HCT116 (cell line): Measurements from ENCODE around the gene MBP. TPM values are rescaled to one million over a fixed set of nuclear protein-coding genes. Genes with fewer than 3 reads are reported as not detected.

Source experiments
- ATAC-seq: fragments of 200-7000 bp; cut with Tn5 transposase; 2 replicates; pipeline ENCODE4 v1.9.1; 2020; ENCODE audit warnings: mild to moderate bottlenecking, moderate library complexity
- BruUV-seq: library from RNA; stranded (reverse); fragments of 400-500 nt; replicated peaks from 2 replicates; lab custom pipeline; 2021; lab: Mats Ljungman, UMichigan
- CTCF ChIA-PET: fragments of 300-600 bp; sonication (Branson Sonifier 250); formaldehyde crosslinking; loops from one replicate; lab custom pipeline; 2021; ENCODE audit warnings: antibody characterized with exemption; lab: Charles Lee
- POLR2A ChIA-PET: fragments of 300-600, 350-600 bp; sonication (Branson Sonifier 250); formaldehyde crosslinking; loops from one replicate; lab custom pipeline; 2021; ENCODE audit warnings: antibody characterized with exemption; lab: Charles Lee
- RAD21 ChIA-PET, 2 experiments: fragments of 300-600 bp; sonication (Branson Sonifier 250); formaldehyde crosslinking; loops; one replicate each; lab custom pipeline; 2023; ENCODE audit warnings: low total read pairs in 2 of 2; ENCODE audit not compliant: uncharacterized antibody in 2 of 2, unreplicated experiment in 2 of 2, low non-redundant PET in 1 of 2; lab: Charles Lee
- DNase-seq: peaks from one replicate; pipeline ENCODE4 v3.0.0-alpha.2; 2010; ENCODE audit warnings: low read depth, low spot score
- H2AFZ ChIP-seq: fragments of 200-600 bp; shearing (Covaris generic), sonication (generic); 2 replicates; pipeline ENCODE4 v1.6.1; 2017; ENCODE audit warnings: low read depth, mixed run types, mixed read lengths, antibody characterized with exemption, low read length; ENCODE audit not compliant: poor library complexity, severe bottlenecking
- H3K27ac ChIP-seq: 2 replicates; pipeline ENCODE4 v1.5.1; 2012; ENCODE audit warnings: low read depth, low read length
- H3K27me3 ChIP-seq: fragments of 200-600 bp; sonication (generic); 2 replicates; pipeline ENCODE4 v1.6.1; 2016; ENCODE audit warnings: mixed run types, low read length, mixed read lengths; ENCODE audit not compliant: insufficient read depth
- H3K36me3 ChIP-seq, 2 experiments: fragments of 200-500 bp in 1 of 2; fragments of 200-600 bp in 1 of 2; sonication (Bioruptor generic) in 1 of 2; sonication (generic) in 1 of 2; 2 replicates each; pipeline versions ENCODE4 v1.5.1 to v1.6.1; 2014 to 2016; ENCODE audit warnings: low read length in 2 of 2, inconsistent platforms in 1 of 2, mixed read lengths in 1 of 2, mixed run types in 1 of 2; ENCODE audit not compliant: insufficient read depth in 2 of 2, control insufficient read depth in 1 of 2
- H3K4me1 ChIP-seq, 2 experiments: fragments of 200-600 bp in 1 of 2; sonication (generic) in 1 of 2; 2 replicates each; pipeline versions ENCODE4 v1.5.1 to v1.6.1; 2012 to 2017; ENCODE audit warnings: low read length in 2 of 2, inconsistent platforms in 1 of 2, mild to moderate bottlenecking in 1 of 2, mixed read lengths in 1 of 2, mixed run types in 1 of 2, moderate library complexity in 1 of 2; ENCODE audit not compliant: insufficient read depth in 2 of 2, control insufficient read depth in 1 of 2
- H3K4me2 ChIP-seq: fragments of 200-600 bp; sonication (generic); 2 replicates; pipeline ENCODE4 v1.6.1; 2017; ENCODE audit warnings: mixed run types, low read length, mixed read lengths
- H3K4me3 ChIP-seq, 2 experiments: fragments of 200-600 bp in 1 of 2; sonication (generic) in 1 of 2; replicated peaks in 1 of 2; 2 replicates each; pipeline ENCODE4 v1.5.1; 2011 to 2016; ENCODE audit warnings: low read length in 2 of 2, control low read depth in 1 of 2, low read depth in 1 of 2, mild to moderate bottlenecking in 1 of 2, mixed read lengths in 1 of 2, mixed run types in 1 of 2
- H3K79me2 ChIP-seq: fragments of 200-600 bp; sonication (generic); 2 replicates; pipeline ENCODE4 v1.6.1; 2017; ENCODE audit warnings: mild to moderate bottlenecking, mixed run types, low read length, moderate library complexity, mixed read lengths; ENCODE audit not compliant: insufficient read depth
- H3K9ac ChIP-seq: fragments of 200-600 bp; sonication (generic); 2 replicates; pipeline ENCODE4 v1.6.1; 2016; ENCODE audit warnings: low read length, mixed read lengths
- H3K9me2 ChIP-seq: fragments of 200-600 bp; sonication (generic), shearing (Covaris generic); 2 replicates; pipeline ENCODE4 v1.6.1; 2017; ENCODE audit warnings: mixed run types, mild to moderate bottlenecking, moderate library complexity; ENCODE audit not compliant: insufficient read depth
- H3K9me3 ChIP-seq, 2 experiments: fragments of 200-500 bp in 1 of 2; fragments of 200-600 bp in 1 of 2; sonication (Bioruptor generic) in 1 of 2; sonication (generic) in 1 of 2; 2 replicates each; pipeline ENCODE4 v1.6.1; 2014 to 2017; ENCODE audit warnings: low read length in 2 of 2, mixed read lengths in 2 of 2, inconsistent platforms in 1 of 2, low read depth in 1 of 2, mild to moderate bottlenecking in 1 of 2, mixed run types in 1 of 2, moderate library complexity in 1 of 2; ENCODE audit not compliant: control insufficient read depth in 1 of 2, insufficient read depth in 1 of 2
- H4K20me1 ChIP-seq: fragments of 200-600 bp; sonication (generic), shearing (Covaris generic); 2 replicates; pipeline ENCODE4 v1.6.1; 2017; ENCODE audit warnings: mixed run types, mild to moderate bottlenecking, moderate library complexity; ENCODE audit not compliant: insufficient read depth
- CBX3 ChIP-seq: IDR thresholded peaks from 2 replicates; pipeline ENCODE4 v1.6.1; 2012; ENCODE audit warnings: low read depth
- ELF1 ChIP-seq: IDR thresholded peaks from 2 replicates; pipeline ENCODE4 v1.6.1; 2012; ENCODE audit warnings: low read depth, borderline replicate concordance
- EZH2 ChIP-seq: fragments of 200-600 bp; sonication (generic); IDR thresholded peaks from 2 replicates; pipeline ENCODE4 v1.6.1; 2017; ENCODE audit warnings: antibody characterized with exemption, mixed run types
- EZH2phosphoT487 ChIP-seq: fragments of 200-600 bp; IDR thresholded peaks from 2 replicates; pipeline ENCODE4 v1.6.1; 2018; ENCODE audit warnings: antibody characterized with exemption, borderline replicate concordance
- FOSL1 ChIP-seq: IDR thresholded peaks from 2 replicates; pipeline ENCODE4 v1.6.1; 2012; ENCODE audit warnings: low read depth
- POLR2AphosphoS5 ChIP-seq: IDR thresholded peaks from 2 replicates; pipeline ENCODE4 v1.6.1; 2011; ENCODE audit warnings: mild to moderate bottlenecking, low read depth, low read length, moderate library complexity
- RAD21 ChIP-seq: IDR thresholded peaks from 2 replicates; pipeline ENCODE4 v1.6.1; 2012; ENCODE audit warnings: low read depth, mild to moderate bottlenecking
- TCF7L2 ChIP-seq: IDR thresholded peaks from 2 replicates; pipeline ENCODE4 v1.7.0; 2011; ENCODE audit warnings: borderline replicate concordance, inconsistent platforms; ENCODE audit not compliant: insufficient read depth, insufficient read length; ENCODE audit errors: extremely low read depth
- YY1 ChIP-seq: IDR thresholded peaks from 2 replicates; pipeline ENCODE4 v1.6.1; 2011; ENCODE audit warnings: low read length, low read depth, moderate library complexity, mild to moderate bottlenecking; ENCODE audit not compliant: insufficient replicate concordance; ENCODE audit errors: extremely low read depth
- ZBTB33 ChIP-seq: IDR thresholded peaks from 2 replicates; pipeline ENCODE4 v1.6.1; 2011; ENCODE audit warnings: mild to moderate bottlenecking, low read length, moderate library complexity; ENCODE audit not compliant: insufficient replicate concordance; ENCODE audit errors: extremely low read depth
- ZNF274 ChIP-seq: fragments of 200-500 bp; sonication (Bioruptor generic); IDR thresholded peaks from 2 replicates; pipeline ENCODE4 v1.6.1; 2014; ENCODE audit warnings: mild to moderate bottlenecking, low read depth, low read length, inconsistent platforms
- intact Hi-C: fragments of 100-400 bp; cut with micrococcal nuclease; formaldehyde crosslinking; loops from 2 replicates; pipeline ENCODE4 v1.10.0; 2022
- total RNA-seq: library from RNA; stranded (reverse); gene quantifications from one replicate; pipeline ENCODE4 v1.2.1, GENCODE V29; 2021; ENCODE audit not compliant: unreplicated experiment

The MBP gene
- total RNA-seq, 1 experiment from 2014 or later: 34.9 TPM

- no peak overlapping the region for H2AFZ ChIP-seq
- intact Hi-C loops: no loop called here
- no peaks in the 10 kb centered on the region for H3K4me1 ChIP-seq
- no peak overlapping the region for H3K27ac ChIP-seq
- no peak for ATAC-seq
- H3K79me2 ChIP-seq: no peaks in the 10 kb centered on the region
- TF ChIP-seq FOSL1 (no peak), YY1 (no peak), RAD21 (no peak)
- TF ChIP-seq, all 23 proteins: peak for 0
- ChIA-PET CTCF (interaction anchor here (1.0 kb wide), 1 partner anchor 216 kb away, joined by 3 read pairs; no protein-coding TSS in a partner anchor), POLR2A (no interaction called here), RAD21 (no interaction called here)
- H3K4me3 ChIP-seq: no peak overlapping the region
- 0 out of 2 replicates have a peak, but pooled peaks cover 9% of the 10 kb centered on the region for H3K27me3 ChIP-seq
- H3K36me3 ChIP-seq: no peaks in the 10 kb centered on the region
- no peaks in the 10 kb centered on the region for H3K9me2 ChIP-seq
- H3K9me3 ChIP-seq: no peaks in the 10 kb centered on the region
- no peak overlapping the region for H3K4me2 ChIP-seq
- no peak for DNase-seq
- no TSS peak for BruUV-seq
- no peak overlapping the region for H3K9ac ChIP-seq
- H4K20me1 ChIP-seq: no peaks in the 10 kb centered on the region
These were observed 136.2 kb downstream of the MBP start for GRCh38 chr18:76996429-76996828.

- no peaks in the 10 kb centered on the region for H3K9me3 ChIP-seq
- no peaks in the 10 kb centered on the region for H3K79me2 ChIP-seq
- no peaks in the 10 kb centered on the region for H3K9me2 ChIP-seq
- H3K36me3 ChIP-seq: no peaks in the 10 kb centered on the region
- no peak for TF ChIP-seq ZNF274
- TF ChIP-seq CBX3: no peak
- TF ChIP-seq ZBTB33: no peak
- no peak for TF ChIP-seq ELF1
- no peak for TF ChIP-seq EZH2
- TF ChIP-seq TCF7L2: no peak
- no peak for TF ChIP-seq POLR2AphosphoS5
- TF ChIP-seq EZH2phosphoT487: no peak
- H3K27ac ChIP-seq: no peak overlapping the region
- no peak overlapping the region for H3K9ac ChIP-seq
- ATAC-seq (no peak), DNase-seq (no peak)
- ChIA-PET RAD21 (no interaction called here), POLR2A (no interaction called here), CTCF (interaction anchor here (1.0 kb wide), 1 partner anchor 216 kb away, joined by 3 read pairs; no protein-coding TSS in a partner anchor)
- no peak overlapping the region for H3K4me2 ChIP-seq
- 0 out of 2 replicates have a peak, but pooled peaks cover 9% of the 10 kb centered on the region for H3K27me3 ChIP-seq
- intact Hi-C loops: no loop called here
- no peak overlapping the region for H2AFZ ChIP-seq
- no peaks in the 10 kb centered on the region for H3K4me1 ChIP-seq
- BruUV-seq: no TSS peak
- H4K20me1 ChIP-seq: no peaks in the 10 kb centered on the region
- no peak overlapping the region for H3K4me3 ChIP-seq
These were observed 136.7 kb downstream of the MBP start for GRCh38 chr18:76995896-76996295.
